GM12865 (cell line): ENCODE results near the gene CTNNA3.

Experiments
- DNase-seq: peaks from one replicate; pipeline ENCODE4 v3.0.0; 2010; ENCODE audit warnings: low read depth
- H3K4me3 ChIP-seq: 2 replicates; pipeline ENCODE4 v1.5.1; 2011; ENCODE audit warnings: mild to moderate bottlenecking, low read depth, low read length, control low read depth
- TF ChIP-seq, protein P1 (sequence below): IDR thresholded peaks from 2 replicates; pipeline ENCODE4 v1.5.1; 2011; ENCODE audit warnings: low read length, control low read depth, low read depth, inconsistent platforms; ENCODE audit not compliant: insufficient read depth; ENCODE audit errors: missing control alignments

The CTNNA3 gene

DNA sequence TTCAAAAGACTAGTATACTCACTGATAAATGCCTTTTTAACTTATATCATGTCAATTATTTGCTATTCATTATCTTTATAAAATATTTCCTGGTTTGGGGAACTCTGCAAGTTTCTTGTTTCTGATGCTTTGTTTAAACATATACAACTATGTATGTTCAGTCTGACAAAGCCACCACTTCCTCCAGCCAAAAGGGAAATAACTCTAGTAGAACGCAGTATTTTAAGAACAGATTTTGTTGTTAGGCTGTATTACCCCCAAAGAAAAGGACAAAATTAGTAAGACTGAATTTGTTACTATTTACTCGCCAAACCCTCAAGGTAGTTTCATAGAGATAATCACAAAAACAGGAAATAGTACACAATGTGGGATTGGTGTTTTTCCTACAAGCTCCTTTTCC, 691.3 kb downstream of the CTNNA3 start:
- DNase-seq = no peak
- no peak overlapping the region for H3K4me3 ChIP-seq
- TF ChIP-seq, protein P1, sequence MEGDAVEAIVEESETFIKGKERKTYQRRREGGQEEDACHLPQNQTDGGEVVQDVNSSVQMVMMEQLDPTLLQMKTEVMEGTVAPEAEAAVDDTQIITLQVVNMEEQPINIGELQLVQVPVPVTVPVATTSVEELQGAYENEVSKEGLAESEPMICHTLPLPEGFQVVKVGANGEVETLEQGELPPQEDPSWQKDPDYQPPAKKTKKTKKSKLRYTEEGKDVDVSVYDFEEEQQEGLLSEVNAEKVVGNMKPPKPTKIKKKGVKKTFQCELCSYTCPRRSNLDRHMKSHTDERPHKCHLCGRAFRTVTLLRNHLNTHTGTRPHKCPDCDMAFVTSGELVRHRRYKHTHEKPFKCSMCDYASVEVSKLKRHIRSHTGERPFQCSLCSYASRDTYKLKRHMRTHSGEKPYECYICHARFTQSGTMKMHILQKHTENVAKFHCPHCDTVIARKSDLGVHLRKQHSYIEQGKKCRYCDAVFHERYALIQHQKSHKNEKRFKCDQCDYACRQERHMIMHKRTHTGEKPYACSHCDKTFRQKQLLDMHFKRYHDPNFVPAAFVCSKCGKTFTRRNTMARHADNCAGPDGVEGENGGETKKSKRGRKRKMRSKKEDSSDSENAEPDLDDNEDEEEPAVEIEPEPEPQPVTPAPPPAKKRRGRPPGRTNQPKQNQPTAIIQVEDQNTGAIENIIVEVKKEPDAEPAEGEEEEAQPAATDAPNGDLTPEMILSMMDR = no peak

- TF ChIP-seq, protein P1 = no peak
- no peak for DNase-seq
- H3K4me3 ChIP-seq = no peak overlapping the region
Observed at GRCh38 chr10:66999762-67000545, 696.0 kb downstream of the CTNNA3 start.

GRCh38 chr10:66996996-66997395, 699.0 kb downstream of the CTNNA3 start:
- no peak overlapping the region for H3K4me3 ChIP-seq
- TF ChIP-seq, protein P1 = no peak
- no peak for DNase-seq

DNA sequence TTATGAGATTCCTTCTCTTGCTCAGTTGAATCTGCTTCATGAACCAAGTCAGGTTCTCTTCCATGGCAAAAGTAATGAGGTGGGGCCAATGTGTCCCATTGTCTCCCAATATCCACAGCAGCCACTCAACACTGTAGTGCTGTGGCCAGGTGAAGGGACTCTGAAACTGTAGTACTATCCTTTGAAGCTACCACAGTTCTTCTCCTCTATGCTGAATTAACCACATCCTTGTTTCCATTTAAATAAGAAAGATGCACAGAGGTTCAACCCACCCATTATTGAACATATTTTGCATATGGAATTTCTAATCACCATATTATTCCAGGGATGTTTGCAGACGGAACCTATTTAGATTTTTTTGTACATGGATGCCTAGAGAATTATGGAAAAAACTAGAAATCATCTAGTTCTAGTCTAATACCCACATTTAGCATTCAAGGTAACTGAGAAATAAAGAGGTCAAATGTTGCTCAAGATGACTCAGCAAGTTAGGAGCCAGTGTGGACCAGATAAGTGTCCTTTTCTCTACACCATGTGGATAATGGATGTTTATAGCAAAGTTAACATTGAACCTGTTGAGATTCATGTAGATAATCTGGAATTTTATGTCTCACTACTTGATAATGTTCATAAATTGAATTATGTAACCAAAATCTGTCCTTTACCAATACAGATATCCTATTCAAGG, 705.7 kb downstream of the CTNNA3 start:
- no peak overlapping the region for H3K4me3 ChIP-seq
- TF ChIP-seq, protein P1 = no peak
- DNase-seq = peak; percentile 1

DNA sequence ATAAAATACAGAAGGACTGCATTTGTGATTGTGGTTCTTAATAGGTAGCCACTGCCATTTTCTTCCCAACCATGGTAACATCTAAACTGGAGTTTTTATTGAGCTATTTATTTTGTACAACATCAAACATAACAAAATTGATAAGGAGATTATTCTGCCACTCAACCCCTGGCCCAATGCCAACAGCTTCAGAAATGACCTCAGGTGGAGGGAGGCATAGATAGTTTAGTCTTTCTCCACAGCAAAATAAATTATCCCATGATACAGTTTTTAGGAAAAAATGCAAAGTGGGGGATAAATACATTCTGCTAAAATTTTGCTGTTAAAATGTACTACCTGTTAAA, 712.5 kb downstream of the CTNNA3 start:
- TF ChIP-seq, protein P1 = no peak
- DNase-seq = no peak
- no peak overlapping the region for H3K4me3 ChIP-seq

DNA sequence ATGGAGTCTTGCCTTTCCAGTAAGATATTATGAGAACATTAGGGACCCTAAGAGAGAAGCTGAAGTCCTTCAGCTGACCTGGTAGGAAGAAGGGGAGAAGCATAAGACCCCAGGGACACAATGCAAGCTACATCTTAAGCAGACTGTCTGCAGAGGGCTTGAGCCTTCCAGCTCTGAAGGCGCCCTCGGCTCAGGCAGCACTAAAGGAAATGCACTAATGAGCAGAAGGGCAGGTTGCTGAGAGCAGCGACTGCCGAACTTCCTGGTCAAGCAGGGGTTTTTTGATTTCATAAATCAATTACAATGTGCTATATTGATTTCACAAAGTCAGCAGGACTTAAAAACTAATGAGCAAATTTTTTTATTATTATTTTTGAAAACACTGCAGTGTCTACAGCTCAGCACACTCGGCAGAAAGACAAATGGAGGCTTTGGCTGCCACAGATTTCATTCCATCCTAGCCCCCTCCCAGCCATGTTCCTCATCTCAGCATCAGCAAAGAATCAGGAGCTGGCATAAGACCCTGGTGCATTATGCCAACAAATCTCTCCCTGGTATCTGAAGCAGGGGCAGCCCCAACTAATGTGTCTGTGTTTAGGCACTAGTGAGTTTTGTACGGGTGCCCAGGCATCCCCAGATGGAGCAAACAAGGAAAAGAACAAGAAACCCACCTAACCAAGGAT, 713.1 kb downstream of the CTNNA3 start:
- peak; percentile 2 for DNase-seq
- no peak overlapping the region for H3K4me3 ChIP-seq
- TF ChIP-seq, protein P1 = no peak
